ENCODE measurements around the gene PLA2G2D.
"Not testable (repeated sequence)": the region's sequence is repeated elsewhere in the genome, so short reads cannot be mapped to it uniquely, and the experiment has no call there.

PLA2G2D gene

DNA sequence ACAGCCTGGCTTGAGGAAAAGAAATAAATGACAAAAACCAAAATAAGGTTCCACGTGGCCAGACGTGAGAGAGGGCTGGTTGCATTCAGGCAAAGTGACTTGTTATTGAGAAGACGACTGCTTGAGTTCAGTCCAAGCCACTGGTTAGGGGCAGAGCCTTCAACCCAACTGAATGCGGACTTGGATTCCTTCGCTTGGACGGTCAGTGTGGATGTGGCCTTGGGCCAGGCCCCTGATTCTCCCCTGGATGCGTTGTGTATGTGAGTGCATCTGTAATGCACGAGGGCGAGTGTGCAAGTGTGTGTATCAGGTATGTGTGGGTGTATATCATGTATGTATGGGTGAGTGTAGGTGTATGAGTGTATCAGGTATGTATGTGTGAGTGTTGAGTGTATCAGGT is 21.7 kb upstream of the PLA2G2D start:
- Histone ChIP-seq H3K4me3 (ENCODE audit: low read length) (no peak overlapping the region), H3K27me3 (replicated peaks; ENCODE audit: control insufficient read depth, insufficient read depth, low read length) (no peaks in the 10 kb centered on the region), H3K9me3 (ENCODE audit: control insufficient read depth, low read length) (no peaks in the 10 kb centered on the region), H3K9ac (ENCODE audit: low read length) (no peak overlapping the region), H3K4me1 (ENCODE audit: control insufficient read depth, insufficient read depth, low read length) (no peaks in the 10 kb centered on the region), H3K36me3 (ENCODE audit: control insufficient read depth, insufficient read depth, low read length, severe bottlenecking) (no peaks in the 10 kb centered on the region)
- no peak for DNase-seq (ENCODE audit: low read depth)

DNA sequence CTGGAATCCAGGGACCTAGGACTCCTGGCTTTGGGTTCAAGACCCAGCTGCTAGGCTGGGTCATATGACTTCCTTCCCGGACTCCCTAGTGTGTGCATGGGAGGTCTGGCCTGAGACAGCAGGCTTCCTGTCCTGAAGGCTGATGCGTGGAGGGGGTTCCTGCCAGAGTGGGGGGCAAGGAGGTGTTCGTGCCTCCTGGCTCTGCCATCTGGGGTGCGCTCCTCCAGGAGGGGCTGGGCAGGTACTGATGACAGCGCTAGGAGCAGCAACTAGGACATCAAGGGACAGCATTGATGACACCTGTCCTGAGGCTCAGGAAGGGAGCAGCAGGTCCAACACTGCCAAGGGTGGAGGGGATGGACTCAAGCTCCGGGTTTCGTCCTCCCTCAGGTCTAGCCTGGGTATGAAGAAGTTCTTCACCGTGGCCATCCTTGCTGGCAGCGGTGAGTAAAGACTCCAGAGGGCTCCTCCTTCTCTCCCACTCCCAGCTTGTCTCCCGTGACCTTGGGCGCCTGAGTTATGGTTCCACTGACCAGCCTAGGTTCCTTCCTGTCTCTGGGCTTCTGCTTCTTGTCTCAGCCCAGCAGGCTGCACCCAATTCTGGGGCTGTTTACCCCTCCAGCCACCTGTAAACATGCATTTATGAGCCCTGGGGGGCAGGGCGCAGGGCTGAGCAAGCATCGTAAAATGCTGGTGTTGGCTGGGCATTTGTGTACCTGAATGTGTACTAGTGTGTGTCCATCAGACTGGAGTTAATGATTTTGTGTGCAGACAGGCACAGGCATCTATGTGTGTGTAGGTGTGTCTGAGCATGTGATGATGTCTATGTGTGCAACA is 20.7 kb upstream of the PLA2G2D start:
- no peak overlapping the region for H3K9ac ChIP-seq (ENCODE audit: low read length)
- no peaks in the 10 kb centered on the region for H3K27me3 ChIP-seq (replicated peaks; ENCODE audit: control insufficient read depth, insufficient read depth, low read length)
- H3K4me3 ChIP-seq (ENCODE audit: low read length): no peak overlapping the region
- no peaks in the 10 kb centered on the region for H3K4me1 ChIP-seq (ENCODE audit: control insufficient read depth, insufficient read depth, low read length)
- no peak for DNase-seq (ENCODE audit: low read depth)
- H3K36me3 ChIP-seq (ENCODE audit: control insufficient read depth, insufficient read depth, low read length, severe bottlenecking): no peaks in the 10 kb centered on the region
- no peaks in the 10 kb centered on the region for H3K9me3 ChIP-seq (ENCODE audit: control insufficient read depth, low read length)

DNA sequence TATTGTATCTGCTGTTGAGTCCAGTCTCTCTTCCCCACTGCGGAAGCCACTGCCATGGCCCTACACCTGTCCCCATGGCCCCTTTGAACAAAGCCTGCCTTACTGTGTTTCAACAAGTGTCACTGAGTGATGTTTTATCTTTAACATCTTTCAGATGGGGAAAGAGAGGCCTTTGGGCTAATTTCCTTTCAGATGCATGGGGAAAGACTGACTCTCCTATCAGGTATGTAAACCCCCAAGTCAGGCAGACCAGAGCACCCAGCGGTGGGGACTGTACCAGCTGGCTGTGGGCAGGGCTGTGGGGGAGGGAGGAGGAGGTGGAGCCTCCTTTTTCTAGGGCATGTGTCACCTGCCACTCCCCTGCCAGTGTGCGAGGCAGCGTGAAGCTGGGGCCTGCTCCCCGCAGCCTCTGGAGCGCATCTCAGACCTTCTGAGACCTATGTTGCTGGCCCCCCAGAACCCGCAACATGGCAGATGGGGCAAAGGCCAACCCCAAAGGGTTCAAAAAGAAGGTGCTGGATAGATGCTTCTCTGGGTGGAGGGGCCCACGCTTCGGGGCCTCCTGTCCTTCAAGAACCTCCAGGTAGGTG is 19.7 kb upstream of the PLA2G2D start, which contains the start of gene PLA2G2F:
PLA2G2F (plus strand) TSS at position 363 of the 590 bp plus-strand sequence; CDS start at position 468, 105 bp downstream.
- H3K4me1 ChIP-seq (ENCODE audit: control insufficient read depth, insufficient read depth, low read length): no peaks in the 10 kb centered on the region
- no peak for DNase-seq (ENCODE audit: low read depth)
- H3K9me3 ChIP-seq (ENCODE audit: control insufficient read depth, low read length): no peaks in the 10 kb centered on the region

DNA sequence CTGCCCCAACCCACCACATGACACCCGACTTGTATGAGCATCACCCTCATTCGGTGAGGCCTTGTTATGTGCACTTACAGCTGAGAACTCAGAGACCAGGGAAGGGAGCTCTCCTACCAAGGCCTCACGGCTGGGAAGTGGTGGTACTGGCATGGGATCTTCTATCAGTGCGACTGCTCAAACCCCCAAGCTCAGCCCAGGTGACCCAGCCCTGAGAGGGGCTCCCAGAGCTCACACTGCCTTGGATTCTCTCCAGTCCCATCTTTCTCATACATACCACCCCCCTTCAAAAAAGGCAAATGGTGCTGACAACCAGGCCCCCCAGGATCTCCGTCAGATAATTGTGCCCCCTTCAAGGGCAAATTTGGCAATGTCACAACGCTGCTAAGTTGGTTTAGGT is 19.0 kb upstream of the PLA2G2D start:
- Histone ChIP-seq H3K27me3 (replicated peaks; ENCODE audit: control insufficient read depth, insufficient read depth, low read length) (no peaks in the 10 kb centered on the region), H3K9me3 (ENCODE audit: control insufficient read depth, low read length) (no peaks in the 10 kb centered on the region), H3K4me1 (ENCODE audit: control insufficient read depth, insufficient read depth, low read length) (no peaks in the 10 kb centered on the region), H3K4me3 (ENCODE audit: low read length) (no peak overlapping the region), H3K9ac (ENCODE audit: low read length) (no peak overlapping the region), H3K36me3 (ENCODE audit: control insufficient read depth, insufficient read depth, low read length, severe bottlenecking) (no peaks in the 10 kb centered on the region)
- no peak for DNase-seq (ENCODE audit: low read depth)

More for the DNA sequence above, 19.7 kb upstream of the PLA2G2D start, which contains the start of gene PLA2G2F:
- H3K36me3 ChIP-seq (ENCODE audit: control insufficient read depth, insufficient read depth, low read length, severe bottlenecking): no peaks in the 10 kb centered on the region
- no peaks in the 10 kb centered on the region for H3K27me3 ChIP-seq (replicated peaks; ENCODE audit: control insufficient read depth, insufficient read depth, low read length)
- no peak within 1 kb of the TSS for H3K9ac ChIP-seq (ENCODE audit: low read length)
- H3K4me3 ChIP-seq (ENCODE audit: low read length): no peak within 1 kb of the TSS

DNA sequence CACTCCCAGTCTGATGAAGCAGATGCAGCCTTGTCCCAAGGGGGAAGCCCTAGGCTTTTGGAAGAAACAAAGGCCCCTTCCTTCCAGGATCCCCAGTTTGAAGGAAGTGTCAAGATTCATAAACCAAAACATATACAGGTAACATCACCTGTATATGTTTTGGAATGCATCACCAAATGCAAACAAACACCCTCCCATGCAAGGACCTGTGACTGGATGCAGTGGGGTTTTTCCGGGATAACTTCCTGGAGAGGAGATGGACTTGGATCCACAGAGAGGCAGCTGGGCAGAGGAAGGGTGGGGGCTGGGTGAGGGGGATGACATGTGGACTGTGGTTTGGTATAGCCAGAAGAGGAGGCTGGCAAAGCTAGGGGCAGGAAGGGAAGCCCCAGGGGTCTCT is 18.3 kb upstream of the PLA2G2D start:
- no peaks in the 10 kb centered on the region for H3K9me3 ChIP-seq (ENCODE audit: control insufficient read depth, low read length)
- no peaks in the 10 kb centered on the region for H3K27me3 ChIP-seq (replicated peaks; ENCODE audit: control insufficient read depth, insufficient read depth, low read length)
- no peak overlapping the region for H3K4me3 ChIP-seq (ENCODE audit: low read length)
- H3K9ac ChIP-seq (ENCODE audit: low read length): no peak overlapping the region
- no peaks in the 10 kb centered on the region for H3K36me3 ChIP-seq (ENCODE audit: control insufficient read depth, insufficient read depth, low read length, severe bottlenecking)
- H3K4me1 ChIP-seq (ENCODE audit: control insufficient read depth, insufficient read depth, low read length): no peaks in the 10 kb centered on the region
- no peak for DNase-seq (ENCODE audit: low read depth)

DNA sequence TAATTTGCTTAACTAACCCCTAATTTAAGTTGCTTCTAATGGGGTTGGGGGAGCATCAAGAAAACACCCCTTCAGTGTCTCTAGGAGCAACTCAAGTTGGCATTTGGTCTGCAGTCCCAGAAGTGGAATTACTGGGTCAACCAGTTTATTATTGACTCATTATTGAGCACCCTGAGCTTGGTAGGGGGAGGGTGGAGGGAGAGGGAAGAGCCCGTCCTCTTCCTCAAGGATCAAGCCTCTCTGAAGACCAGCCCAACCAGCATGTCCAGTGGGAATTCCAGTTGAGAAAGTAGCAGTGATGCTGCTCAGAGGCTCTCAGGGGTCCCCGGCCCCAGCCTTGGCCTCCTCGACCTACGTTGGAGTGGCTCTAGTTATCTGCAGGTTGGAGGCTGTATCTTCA is 17.7 kb upstream of the PLA2G2D start:
- DNase-seq (ENCODE audit: low read depth): no peak
- H3K27me3 ChIP-seq (replicated peaks; ENCODE audit: control insufficient read depth, insufficient read depth, low read length): no peaks in the 10 kb centered on the region
- H3K36me3 ChIP-seq (ENCODE audit: control insufficient read depth, insufficient read depth, low read length, severe bottlenecking): no peaks in the 10 kb centered on the region
- H3K9me3 ChIP-seq (ENCODE audit: control insufficient read depth, low read length): no peaks in the 10 kb centered on the region
- H3K9ac ChIP-seq (ENCODE audit: low read length): no peak overlapping the region
- H3K4me1 ChIP-seq (ENCODE audit: control insufficient read depth, insufficient read depth, low read length): no peaks in the 10 kb centered on the region
- no peak overlapping the region for H3K4me3 ChIP-seq (ENCODE audit: low read length)

DNA sequence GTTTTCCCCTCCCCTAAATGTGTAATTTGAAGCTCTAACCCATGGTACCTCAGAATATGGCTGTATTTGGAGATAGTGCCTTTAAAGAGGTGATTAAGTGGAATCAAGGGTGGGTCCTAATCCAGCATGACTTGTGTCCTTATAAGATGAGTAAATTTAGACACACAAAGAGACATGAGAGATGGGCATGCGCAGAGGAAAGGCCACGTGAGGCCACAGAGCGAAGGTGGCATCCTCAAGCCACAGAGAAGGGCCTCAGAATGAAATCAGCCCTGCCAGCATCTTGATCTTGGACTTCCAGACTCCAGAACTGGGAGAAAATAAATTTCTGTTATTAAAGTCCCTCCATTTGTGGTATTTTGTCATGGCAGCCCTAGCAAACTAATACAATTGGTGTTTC is 16.9 kb upstream of the PLA2G2D start:
- Histone ChIP-seq H3K4me1 (ENCODE audit: control insufficient read depth, insufficient read depth, low read length) (no peaks in the 10 kb centered on the region), H3K9ac (ENCODE audit: low read length) (no peak overlapping the region), H3K9me3 (ENCODE audit: control insufficient read depth, low read length) (no peaks in the 10 kb centered on the region), H3K27me3 (replicated peaks; ENCODE audit: control insufficient read depth, insufficient read depth, low read length) (no peaks in the 10 kb centered on the region), H3K4me3 (ENCODE audit: low read length) (no peak overlapping the region), H3K36me3 (ENCODE audit: control insufficient read depth, insufficient read depth, low read length, severe bottlenecking) (no peaks in the 10 kb centered on the region)
- DNase-seq (ENCODE audit: low read depth): no peak

DNA sequence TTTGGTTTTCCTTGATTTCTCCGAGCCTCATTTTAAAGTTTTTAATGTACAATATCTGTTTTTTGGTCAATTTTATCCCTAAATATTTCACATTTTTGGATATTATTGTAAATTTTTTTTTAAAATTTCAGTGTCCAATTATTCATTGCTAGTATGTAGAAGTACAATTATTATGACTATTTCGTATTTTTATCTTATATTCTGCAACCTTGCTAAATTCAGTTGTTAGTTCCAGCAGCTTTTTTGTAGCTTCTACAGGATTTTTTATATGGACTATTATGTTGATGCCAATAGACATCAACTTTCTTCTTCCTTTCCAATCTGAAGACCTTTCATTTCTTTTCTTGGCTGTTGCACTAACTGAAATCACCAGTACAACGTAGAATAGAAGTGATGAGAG is 15.7 kb upstream of the PLA2G2D start:
- no peaks in the 10 kb centered on the region for H3K27me3 ChIP-seq (replicated peaks; ENCODE audit: control insufficient read depth, insufficient read depth, low read length)
- H3K4me3 ChIP-seq (ENCODE audit: low read length): no peak overlapping the region
- no peaks in the 10 kb centered on the region for H3K36me3 ChIP-seq (ENCODE audit: control insufficient read depth, insufficient read depth, low read length, severe bottlenecking)
- DNase-seq (ENCODE audit: low read depth): no peak
- no peaks in the 10 kb centered on the region for H3K4me1 ChIP-seq (ENCODE audit: control insufficient read depth, insufficient read depth, low read length)
- peaks cover under 1% of the 10 kb centered on the region for H3K9me3 ChIP-seq (ENCODE audit: control insufficient read depth, low read length)
- no peak overlapping the region for H3K9ac ChIP-seq (ENCODE audit: low read length)

DNA sequence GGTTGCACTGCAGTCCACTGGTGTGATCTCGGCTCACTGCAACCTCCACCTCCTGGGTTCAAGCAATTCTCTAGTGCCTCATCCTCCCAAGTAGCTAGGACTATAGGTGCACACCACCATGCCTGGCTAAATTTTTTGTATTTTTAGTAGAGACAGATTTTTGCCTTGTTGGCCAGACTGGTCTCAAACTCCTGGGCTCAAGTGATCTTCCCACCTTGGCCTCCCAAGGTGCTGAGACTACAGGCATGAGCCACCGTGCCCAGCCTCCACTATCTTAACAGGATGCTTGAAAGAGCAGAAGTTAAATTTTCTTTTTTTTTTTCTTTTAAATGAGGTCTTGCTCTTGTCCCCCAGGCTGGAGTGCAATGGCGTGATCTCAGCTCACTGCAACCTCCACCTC is 11.2 kb upstream of the PLA2G2D start:
- H3K36me3 ChIP-seq (ENCODE audit: control insufficient read depth, insufficient read depth, low read length, severe bottlenecking); H3K27me3 ChIP-seq (replicated peaks; ENCODE audit: control insufficient read depth, insufficient read depth, low read length); DNase-seq (ENCODE audit: low read depth); H3K9me3 ChIP-seq (ENCODE audit: control insufficient read depth, low read length); H3K9ac ChIP-seq (ENCODE audit: low read length); H3K4me3 ChIP-seq (ENCODE audit: low read length); H3K4me1 ChIP-seq (ENCODE audit: control insufficient read depth, insufficient read depth, low read length): not testable (repeated sequence)

DNA sequence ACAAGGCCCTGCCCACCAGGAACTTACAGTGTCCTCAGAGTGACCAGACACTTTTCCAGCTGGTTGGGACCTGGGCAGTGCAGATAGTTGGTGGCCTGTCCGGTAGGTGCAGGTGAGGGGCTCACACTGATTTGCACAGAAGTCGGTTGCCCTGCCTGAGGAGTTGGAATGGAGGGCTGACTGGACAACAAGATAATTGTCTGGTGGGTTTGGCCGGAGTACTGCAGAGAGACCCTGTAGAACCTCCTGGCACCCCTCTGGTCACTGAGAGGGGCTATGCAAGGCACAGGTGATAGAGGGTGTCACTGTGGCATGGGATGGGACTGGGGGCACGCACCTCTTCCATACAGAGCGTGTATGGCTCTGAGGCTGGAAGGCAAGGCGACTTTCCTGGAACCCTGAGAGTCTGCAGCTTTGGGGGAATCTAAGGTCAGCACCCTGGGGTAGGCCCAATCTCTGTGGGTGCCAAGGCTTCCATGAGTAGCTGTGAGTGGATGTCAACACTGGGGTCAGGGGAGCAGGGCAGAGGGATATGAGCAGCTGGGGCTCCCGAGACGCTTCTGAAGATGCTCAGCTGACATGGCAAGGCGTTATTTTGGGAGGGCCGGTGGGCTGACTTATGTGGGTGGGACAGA is 7.6 kb upstream of the PLA2G2D start:
- DNase-seq (ENCODE audit: low read depth): no peak
- Histone ChIP-seq H3K36me3 (ENCODE audit: control insufficient read depth, insufficient read depth, low read length, severe bottlenecking) (no peaks in the 10 kb centered on the region), H3K9me3 (ENCODE audit: control insufficient read depth, low read length) (peaks cover 5% of the 10 kb centered on the region), H3K27me3 (replicated peaks; ENCODE audit: control insufficient read depth, insufficient read depth, low read length) (peaks cover 1% of the 10 kb centered on the region), H3K4me3 (ENCODE audit: low read length) (no peak overlapping the region), H3K9ac (ENCODE audit: low read length) (no peak overlapping the region), H3K4me1 (ENCODE audit: control insufficient read depth, insufficient read depth, low read length) (peaks cover 8% of the 10 kb centered on the region)

DNA sequence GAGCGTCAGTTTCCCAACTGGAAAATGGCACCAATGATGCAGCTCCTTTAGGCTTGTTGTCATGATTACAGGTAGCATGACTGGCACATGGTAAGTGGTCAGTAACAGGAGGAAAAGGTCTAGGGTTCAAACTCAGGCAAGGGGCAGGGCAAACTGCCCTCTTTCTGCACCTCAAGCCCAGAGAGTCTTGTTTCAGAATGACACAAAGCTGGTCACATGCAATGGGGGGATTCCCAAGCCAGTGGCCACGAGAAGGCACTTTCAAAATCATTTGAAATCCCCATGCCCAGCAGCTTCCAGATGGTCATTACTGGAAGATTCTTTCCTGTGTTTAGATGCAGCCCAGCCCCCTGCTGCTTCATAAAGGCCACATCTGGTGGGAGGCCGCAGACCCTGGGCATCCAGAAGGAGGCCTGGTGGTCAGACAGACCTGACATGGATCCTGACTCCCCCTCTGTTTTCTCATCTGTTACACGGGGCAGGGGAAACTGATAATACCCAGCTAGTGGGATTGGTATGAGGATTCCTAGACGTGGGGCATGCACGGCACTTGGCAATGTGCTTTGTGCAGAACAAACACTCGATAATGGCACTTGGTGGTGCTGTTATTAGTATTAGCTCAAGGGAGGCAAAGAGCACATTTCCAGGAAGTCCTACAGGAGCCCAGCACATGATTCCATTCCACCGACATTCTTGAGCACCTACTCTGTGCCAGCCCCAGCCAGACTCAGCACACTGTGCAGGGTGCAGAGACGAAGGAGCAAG is 6.9 kb upstream of the PLA2G2D start:
- H3K27me3 ChIP-seq (replicated peaks; ENCODE audit: control insufficient read depth, insufficient read depth, low read length): peaks cover 7% of the 10 kb centered on the region
- peaks cover 8% of the 10 kb centered on the region for H3K4me1 ChIP-seq (ENCODE audit: control insufficient read depth, insufficient read depth, low read length)
- no peaks in the 10 kb centered on the region for H3K36me3 ChIP-seq (ENCODE audit: control insufficient read depth, insufficient read depth, low read length, severe bottlenecking)
- no peak overlapping the region for H3K9ac ChIP-seq (ENCODE audit: low read length)
- peaks cover 5% of the 10 kb centered on the region for H3K9me3 ChIP-seq (ENCODE audit: control insufficient read depth, low read length)
- H3K4me3 ChIP-seq (ENCODE audit: low read length): no peak overlapping the region
- no peak for DNase-seq (ENCODE audit: low read depth)
